Endothelial cell of umbilical vein (primary cell): ENCODE results near the gene ALOX15.
"Not testable (repeated sequence)": the region's sequence is repeated elsewhere in the genome, so short reads cannot be mapped to it uniquely, and the experiment has no call there.

Source experiments
- JUN ChIP-seq: IDR thresholded peaks from 2 replicates; pipeline ENCODE4 v1.6.1; 2011; ENCODE audit warnings: borderline replicate concordance, low read depth; ENCODE audit not compliant: insufficient read length, insufficient read depth
- MAX ChIP-seq: IDR thresholded peaks from 2 replicates; pipeline ENCODE4 v1.6.1; 2011; ENCODE audit not compliant: insufficient read depth, insufficient read length
- POLR2A ChIP-seq: IDR thresholded peaks from 2 replicates; pipeline ENCODE4 v1.6.1; 2012; ENCODE audit warnings: low read depth, mild to moderate bottlenecking, control low read depth, low read length
- POLR2AphosphoS5 ChIP-seq: IDR thresholded peaks from 2 replicates; pipeline ENCODE4 v1.6.1; 2012; ENCODE audit warnings: low read depth, mild to moderate bottlenecking, control low read depth, low read length, moderate library complexity; ENCODE audit not compliant: insufficient read depth
- TF ChIP-seq, protein P1 (sequence below), 2 donors: IDR thresholded peaks; 1 replicate in 1 of 2; 2 replicates in 1 of 2; pipeline ENCODE4 v1.5.1; 2011; ENCODE audit warnings: low read length in 2 of 2, mild to moderate bottlenecking in 2 of 2, moderate library complexity in 2 of 2, control low read depth in 1 of 2, inconsistent platforms in 1 of 2, low read depth in 1 of 2; ENCODE audit not compliant: insufficient read depth in 1 of 2; ENCODE audit errors: extremely low read depth in 1 of 2

DNA sequence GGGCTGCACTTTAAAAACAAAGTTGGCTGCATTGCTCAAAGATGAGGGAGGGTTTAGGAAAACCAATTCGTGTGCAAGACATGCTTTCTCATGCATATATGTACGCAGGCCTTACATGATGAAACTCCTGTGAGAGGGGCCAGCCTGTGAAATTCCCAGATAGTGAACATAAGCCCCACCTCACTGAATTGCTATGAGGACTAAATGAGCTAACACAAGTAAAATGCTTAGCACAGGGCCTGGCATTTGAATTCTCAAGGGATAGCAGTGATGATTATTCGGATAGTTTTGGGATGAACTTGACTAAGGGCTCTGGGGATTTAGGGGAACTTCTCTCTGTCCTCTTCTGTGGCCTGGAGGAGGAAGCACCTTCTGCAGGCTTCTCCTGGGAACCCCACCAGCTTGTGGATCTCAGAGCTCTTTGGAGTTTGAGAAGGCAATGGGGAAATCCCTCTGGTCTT is 17.0 kb downstream of the ALOX15 start:
- TF ChIP-seq, protein P1, sequence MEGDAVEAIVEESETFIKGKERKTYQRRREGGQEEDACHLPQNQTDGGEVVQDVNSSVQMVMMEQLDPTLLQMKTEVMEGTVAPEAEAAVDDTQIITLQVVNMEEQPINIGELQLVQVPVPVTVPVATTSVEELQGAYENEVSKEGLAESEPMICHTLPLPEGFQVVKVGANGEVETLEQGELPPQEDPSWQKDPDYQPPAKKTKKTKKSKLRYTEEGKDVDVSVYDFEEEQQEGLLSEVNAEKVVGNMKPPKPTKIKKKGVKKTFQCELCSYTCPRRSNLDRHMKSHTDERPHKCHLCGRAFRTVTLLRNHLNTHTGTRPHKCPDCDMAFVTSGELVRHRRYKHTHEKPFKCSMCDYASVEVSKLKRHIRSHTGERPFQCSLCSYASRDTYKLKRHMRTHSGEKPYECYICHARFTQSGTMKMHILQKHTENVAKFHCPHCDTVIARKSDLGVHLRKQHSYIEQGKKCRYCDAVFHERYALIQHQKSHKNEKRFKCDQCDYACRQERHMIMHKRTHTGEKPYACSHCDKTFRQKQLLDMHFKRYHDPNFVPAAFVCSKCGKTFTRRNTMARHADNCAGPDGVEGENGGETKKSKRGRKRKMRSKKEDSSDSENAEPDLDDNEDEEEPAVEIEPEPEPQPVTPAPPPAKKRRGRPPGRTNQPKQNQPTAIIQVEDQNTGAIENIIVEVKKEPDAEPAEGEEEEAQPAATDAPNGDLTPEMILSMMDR (IDR thresholded peaks at IDR 0.05; ENCODE audit: extremely low read depth in 1 of 2, insufficient read depth in 1 of 2, low read depth in 1 of 2, low read length in 2 of 2): not testable (repeated sequence)
- TF ChIP-seq POLR2A, POLR2AphosphoS5, MAX, JUN: not testable (repeated sequence)
